ENCODE data around the gene SRGAP3.

The SRGAP3 gene

DNA sequence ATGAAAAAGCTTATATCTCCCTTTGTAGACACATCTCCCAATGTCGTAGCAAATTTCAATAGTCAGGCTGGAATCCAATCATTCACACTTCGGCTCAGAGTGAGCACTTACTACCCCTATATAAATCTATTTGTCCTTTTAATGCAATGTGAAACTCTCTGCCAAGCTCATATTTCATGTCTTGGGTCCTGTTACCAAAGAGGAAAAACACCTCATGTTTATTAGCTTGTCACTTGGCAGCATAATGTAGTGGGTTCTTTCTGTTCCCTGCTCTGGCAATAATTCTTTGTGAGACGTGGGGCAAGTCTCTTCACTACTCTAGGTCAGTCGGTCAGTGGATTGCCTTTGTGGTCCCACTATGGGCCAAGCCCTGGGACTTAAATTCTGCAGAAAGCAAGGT lies 107.1 kb downstream of the SRGAP3 start:
- no peak for DNase-seq (ENCODE audit: low spot score)

DNA sequence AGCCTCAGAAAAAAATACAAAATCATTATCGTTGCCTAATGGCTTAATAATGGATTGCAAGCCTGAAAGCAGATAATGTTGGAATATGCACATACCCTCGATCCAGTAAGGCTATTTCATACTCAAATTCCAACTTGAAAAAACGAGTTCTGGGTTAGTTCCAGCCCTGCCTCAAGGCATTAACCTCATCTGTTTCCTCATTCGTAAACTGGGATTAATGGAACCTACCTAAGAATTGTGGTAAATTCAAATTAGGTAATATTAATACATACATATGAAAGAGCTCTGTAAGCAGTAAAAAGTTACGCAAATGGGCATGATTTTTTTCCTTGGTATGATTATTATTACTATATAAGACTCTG lies 107.5 kb downstream of the SRGAP3 start:
- no peak for DNase-seq (ENCODE audit: low spot score)

DNA sequence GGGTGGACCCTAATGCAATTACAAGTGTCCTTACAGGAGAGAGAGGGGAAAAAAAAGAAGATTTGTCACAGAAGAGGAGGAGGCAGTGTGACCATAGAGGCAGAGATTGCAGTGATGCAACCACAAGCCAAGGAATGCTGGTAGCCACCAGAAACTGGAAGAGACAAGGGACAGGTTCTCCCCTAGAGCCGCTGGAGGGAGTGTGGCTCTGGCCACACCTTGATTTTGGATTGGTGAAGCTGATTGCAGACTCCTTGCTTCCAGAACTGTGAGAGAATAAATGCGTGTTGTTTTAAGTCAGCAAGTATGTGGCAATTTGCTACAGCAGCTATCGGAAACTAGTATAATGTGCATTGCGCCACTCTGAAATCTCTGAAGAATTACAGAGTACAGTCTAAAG lies 110.1 kb downstream of the SRGAP3 start:
- DNase-seq (ENCODE audit: low spot score), result no peak

DNA sequence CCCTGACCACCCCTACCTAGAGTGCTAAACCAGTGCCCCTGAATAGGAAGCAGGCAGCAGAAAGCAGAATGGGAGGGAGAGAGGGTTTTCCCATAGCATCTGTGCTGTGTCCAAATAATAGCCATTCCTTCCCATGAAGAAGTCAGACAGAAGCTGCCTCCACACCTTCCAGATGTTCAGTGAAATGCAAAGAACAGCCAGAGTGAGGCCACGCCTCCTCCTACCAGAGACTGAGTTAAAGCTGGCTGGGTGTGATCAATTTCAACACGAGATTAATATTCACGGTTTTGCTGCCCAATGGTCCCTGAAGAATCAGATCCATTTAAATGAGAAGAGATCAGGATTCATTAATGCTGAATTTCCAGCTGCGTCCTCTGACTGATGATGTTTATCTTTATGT lies 111.8 kb downstream of the SRGAP3 start:
- DNase-seq (ENCODE audit: low spot score), result no peak

DNA sequence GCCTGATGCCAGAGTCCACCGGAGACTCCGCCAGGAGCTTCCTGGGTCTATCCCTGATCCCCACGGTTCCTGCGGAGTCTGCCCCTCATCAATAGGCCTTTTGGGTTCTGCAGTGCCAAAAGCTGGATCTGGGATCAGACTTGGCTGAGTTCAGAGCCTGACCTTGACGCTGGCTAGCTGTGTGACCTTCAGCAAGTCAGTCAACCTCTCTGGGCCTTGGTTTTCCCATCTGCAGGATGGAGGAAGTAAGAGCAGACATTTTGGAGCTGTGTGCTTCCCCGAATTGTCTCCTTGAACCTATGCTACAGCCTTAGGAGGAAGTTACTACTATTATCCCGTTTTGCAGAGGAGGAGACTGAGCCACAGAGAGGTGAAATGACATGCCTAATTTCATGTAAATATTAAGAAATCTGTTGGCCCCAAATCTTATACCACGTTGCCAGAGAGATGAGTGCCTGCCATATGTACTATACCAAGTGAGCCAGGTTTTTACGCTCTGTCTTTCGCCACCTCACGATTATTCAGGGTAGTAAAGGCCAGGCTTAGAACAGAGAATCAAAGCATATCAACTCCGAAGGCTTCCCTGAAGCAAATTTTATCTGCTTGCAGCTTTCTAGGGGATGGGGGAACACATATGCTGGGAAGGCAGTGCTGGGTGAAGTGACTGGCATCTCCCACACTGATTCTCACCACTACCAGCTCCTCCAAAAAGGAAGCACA lies 112.5 kb downstream of the SRGAP3 start:
- DNase-seq (ENCODE audit: low spot score), result no peak

DNA sequence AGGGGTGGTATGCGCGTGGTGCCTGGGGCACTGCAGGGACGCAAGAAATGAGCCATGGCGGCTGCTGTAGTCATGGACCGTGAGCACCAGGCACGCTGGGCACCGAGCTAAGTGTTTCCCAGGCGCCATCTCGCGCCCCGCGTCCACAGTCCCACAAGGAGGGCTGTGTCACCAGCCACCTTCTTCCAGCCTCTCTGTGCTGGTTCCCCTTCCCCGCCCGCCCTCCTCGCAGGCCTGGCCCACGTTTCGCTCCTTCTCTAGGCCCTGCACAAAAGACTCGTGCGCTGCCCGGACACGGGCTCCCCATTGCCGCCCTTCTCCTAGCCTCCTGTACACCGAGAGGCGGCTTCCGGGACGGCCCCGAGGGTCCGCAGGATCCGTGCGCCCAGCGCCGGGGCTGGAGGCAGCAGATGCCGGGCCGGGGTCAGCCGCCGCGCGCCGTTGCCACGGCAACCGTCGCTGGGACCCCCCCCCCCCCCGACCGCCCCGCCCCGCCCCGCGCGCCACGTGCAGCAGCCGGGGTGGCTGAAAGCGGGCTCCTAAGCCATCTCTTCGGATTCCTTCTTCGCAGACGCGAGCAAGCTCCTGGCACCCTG lies 113.4 kb downstream of the SRGAP3 start:
- DNase-seq (ENCODE audit: low spot score), result no peak

DNA sequence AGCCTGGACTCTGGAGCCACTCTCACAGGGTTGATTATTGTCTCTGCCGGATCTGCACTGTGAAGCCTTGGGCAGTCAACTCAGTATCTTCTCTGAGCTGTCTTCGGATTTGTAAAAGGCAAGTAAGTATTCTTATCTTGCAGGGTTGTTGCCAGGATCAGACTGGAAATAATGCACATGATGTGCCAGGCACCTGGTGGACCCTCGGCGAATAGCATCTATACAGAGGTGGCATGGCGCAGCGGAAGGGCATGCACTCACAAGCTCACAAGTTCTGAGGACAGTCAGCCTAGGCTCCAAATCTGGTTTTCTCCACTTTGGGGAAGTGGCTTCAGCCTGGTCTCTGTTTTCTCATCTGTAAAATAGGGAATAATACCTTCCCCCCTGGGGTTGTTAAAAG lies 113.9 kb downstream of the SRGAP3 start:
- no peak for DNase-seq (ENCODE audit: low spot score)

DNA sequence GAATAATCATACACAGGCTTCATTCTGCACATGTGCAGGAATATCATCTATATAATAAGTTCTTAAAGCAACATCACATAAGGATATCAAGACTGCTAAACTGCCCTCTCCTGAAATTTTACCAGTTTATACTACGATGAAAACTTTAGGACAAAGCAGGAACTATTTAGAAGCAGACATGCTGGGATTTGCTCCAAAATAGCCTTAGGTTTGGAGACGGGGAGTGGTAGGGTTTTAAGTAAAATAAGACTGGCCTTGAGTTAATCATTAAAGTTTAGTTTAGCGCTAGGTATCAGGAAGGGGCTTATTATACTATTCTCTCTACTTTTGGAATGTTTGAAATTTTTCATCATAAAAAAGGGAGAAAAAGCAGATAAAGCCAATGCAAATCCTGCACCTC lies 115.8 kb downstream of the SRGAP3 start:
- no peak for DNase-seq (ENCODE audit: low spot score)

DNA sequence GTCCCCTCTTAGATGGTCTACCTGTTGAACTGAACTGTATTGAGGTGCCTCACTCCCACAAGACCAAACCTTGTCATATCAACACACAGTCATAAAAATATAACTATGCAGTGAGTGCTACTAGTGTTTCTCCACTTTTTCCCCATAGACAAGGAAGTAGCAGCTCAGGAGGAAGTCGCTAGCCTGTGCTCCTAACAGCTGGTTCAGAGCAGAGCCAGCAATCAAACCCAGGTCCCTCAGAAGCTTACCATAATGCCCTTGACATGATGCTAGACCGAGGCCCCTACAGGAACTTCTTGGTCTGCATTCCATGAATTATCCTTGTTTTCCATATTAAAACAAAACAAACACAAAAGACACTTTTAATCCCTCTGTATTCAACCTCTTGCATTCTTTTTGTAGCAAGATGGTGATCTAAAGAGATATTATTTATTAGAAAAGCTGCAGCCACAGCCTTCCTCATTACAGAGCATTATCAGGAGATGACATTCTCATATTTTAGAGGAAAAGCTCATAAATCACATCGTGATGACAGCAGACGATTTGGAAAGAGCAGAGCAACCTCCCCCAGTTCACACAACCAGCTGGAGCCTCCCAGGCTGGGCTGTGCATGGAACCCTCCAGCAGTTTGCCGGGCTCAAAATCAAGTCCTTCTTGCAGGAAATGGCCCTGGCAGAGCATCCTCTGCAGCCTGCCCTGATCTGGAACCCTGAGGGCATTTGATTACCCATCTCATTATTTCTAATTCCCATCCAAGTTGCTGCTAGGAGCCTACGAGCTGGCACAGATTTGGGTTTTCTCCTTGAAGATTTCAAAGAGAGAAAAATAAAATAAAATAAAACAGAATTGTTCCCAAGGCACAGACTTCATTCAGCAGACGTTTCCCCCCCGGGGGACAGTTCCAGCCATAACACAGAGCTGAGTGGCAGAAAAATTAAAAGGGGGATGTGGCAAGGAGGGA lies 118.8 kb downstream of the SRGAP3 start:
- no peak for DNase-seq (ENCODE audit: low spot score)

DNA sequence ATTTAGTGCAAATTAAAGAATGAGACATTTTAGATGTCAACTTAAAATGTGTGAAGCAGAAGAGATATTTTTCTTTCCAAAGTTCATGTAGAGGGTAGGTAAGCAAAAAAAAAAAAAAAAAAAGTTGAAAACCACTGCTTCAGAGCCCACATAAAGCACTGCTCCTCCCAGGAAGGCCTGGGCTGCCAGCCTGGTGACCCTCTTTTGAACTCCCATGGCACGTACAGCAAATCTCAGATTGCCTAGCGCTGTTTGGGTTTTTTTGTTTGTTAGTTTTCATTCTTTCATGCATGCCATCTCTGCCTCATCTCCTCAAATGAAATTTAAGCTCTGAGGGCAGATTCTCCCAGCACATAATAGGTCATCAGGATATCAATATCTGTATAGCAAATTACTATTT lies 120.1 kb downstream of the SRGAP3 start:
- DNase-seq (ENCODE audit: low spot score), result no peak

DNA sequence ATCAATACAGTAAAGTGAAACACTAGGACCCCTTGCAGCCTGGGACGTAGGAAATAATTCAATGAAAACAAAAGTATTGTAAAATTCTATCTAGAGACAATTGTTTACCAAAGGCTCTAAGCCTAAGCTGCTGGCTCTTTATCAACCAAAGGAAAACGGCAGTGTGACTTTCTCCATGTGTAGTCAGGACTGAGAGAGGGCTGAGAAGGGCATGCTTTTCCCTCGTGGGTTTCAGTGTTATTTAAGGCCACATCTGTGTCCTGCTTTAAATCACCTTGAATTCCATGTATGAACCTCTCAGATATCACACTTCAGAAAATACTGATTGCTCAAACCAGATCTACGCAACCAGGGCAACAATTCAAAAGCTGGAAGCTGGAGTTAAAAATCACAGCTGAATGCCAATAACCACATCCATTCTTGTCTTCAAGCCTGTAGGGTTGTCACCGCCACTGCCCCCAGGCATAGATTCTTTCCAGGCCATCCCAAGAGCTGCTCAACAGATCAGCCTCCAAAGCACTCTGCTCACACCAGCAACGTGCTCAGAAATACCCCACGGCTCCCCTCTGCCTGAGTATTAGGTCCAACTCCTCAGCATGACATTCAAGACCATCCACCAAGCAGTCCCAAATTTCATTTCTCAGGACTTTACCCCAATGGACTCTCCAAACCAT lies 124.0 kb downstream of the SRGAP3 start:
- no peak for DNase-seq (ENCODE audit: low spot score)

DNA sequence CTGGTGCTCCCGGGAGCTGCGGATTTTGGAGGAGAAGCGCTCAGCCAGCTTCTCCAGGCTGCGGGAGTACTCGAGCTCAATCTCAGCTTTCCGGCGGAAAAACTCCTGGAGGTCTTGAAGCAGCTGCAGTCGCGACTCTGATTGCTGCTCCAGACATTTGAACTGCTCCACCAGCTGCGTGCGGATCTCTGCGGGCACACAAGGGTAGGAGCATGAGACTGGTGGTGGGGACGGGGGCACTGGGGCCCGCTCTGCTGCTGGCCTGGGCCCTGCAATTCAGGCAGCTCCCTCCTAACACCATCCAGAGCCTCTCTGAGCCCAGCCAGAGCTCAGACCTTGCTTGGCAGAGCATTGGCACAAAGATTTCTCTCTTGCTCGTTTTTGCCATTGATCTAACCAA lies 124.7 kb downstream of the SRGAP3 start:
- no peak for DNase-seq (ENCODE audit: low spot score)

DNA sequence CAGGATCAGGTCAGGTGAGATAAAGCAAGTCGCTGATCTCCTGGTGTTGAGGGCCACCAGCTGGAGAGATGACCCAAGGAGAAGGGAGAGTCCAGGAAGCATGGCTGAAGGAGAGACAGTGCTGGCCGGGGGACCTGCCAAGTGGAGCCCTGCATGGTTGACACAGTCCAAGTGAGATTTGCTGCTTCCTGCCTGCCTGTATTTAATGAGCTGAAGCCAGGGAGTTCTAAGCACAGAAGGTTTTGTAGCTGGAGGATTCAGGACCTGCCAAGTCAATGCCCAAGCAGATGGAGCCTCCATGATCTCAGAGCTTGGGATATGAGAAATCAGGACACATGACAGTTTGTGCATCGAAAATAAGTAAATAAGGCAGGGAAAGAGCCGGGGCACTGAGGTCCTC lies 125.6 kb downstream of the SRGAP3 start:
- DNase-seq (ENCODE audit: low spot score), result no peak

DNA sequence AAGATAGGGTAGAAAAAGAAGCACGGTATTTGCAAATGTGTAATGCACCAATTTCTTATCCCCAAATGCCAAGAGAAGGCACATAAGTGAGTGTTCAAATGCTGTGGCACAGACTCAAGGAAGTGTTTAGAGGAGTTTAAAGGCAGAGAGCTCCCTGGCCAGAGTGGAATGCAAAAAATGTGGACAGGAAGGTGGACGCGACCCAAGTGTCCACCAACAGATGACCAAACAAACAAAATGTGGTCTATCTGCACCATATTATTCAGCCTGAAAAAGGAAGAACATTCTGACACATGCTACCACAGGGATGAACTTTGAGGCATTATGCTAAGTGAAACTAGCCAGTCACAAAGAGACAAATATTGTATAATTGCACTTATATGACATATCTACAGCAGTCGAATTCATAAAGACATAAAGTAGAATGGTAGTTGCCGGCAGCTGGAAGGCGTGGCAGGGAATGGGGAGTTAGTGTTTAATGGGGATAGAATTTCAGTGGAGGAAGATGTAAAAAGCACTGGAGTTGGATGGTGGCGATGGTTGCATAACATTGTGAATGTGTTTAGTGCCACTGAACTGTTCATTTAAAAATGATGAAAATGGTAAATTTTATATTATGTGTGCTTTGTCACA lies 126.6 kb downstream of the SRGAP3 start:
- DNase-seq (ENCODE audit: low spot score), result no peak

DNA sequence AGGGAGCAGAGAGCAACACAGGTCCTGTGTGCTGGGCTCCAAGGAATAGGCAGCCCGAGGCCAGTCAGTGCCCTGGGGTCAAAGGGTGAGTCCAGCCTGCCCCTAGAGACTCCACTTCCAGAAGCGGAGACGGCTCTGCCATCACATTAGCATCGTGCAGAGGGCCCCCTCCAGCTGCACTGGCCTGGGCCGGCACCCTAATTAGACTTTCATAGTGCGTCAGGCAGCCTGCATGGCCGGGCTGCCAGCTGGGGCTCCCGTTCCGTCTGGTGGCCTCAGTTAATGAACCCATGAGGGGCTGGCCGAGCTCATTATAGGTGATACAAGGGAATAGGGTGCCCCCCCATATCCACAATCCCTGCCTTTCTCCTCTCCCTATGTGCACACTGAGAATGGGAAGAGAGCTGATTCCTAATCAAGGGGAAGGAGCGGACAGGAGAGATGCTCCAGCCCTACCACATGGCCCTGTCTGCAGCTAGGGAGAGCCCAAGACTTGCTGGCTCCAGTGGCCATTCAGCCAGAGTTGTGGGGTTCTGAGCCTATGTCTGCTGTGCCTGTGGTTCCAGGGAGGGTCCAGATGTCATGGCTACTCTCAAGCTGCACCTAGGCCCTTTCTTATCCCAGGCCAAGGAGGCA lies 128.0 kb downstream of the SRGAP3 start:
- DNase-seq (ENCODE audit: low spot score), result no peak

DNA sequence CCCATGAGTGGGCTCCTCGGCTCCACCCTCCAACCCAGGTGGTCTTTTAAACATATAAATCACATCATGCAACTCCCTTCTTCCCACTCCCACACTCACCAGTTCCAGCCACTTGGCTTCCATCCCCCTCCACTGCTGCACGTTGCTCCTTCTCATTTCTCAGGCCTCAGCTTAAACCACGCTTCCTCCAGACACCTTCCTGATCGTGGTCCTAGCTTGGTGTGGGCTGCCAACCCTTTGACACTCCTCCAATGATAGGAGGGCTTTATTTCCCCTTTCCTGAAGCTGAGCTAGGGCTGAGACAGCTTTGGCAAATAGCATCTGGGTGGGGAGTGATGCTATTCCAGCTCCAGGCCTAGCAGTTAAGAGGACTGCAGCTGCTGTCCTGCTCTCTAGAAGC lies 130.1 kb downstream of the SRGAP3 start:
- DNase-seq (ENCODE audit: low spot score), result no peak

DNA sequence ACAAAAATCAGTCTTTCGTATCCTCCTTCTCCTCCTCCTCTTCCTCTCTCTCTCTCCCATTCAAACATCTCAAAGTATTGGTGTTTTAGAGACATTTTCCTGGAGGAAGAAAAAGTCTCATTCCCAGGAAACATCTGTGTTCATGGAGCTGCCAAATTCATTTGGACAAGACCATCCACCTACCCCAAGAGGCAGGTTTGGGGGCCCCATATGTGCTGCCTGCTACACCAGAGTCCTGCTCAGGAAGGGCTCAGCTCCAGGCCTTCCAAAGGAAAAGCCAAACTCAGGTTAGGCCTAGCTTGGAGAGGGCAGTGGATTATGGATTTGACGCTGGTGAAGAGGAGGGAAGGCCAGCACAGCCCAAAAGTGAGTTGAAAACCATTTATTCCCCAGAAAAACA lies 131.2 kb downstream of the SRGAP3 start:
- DNase-seq (ENCODE audit: low spot score), result no peak

DNA sequence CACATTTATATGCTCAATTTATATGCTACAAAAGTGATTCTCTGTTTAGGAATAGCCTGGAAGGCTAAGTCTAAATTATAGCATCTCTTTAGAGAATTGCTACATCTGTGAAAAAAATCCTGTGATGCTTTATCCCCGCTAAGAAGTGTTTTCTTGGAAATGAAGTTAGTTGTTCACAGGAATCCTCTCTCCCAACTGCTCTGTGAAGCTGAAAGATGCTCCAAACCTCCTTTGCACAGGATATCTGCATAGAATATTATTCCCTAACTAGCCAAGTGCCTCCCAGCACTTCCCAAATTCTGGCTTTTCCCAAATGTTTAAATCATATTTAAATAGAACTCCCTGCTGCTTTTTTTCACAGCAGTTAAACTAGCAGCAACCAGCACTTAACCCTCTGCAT lies 132.2 kb downstream of the SRGAP3 start:
- DNase-seq (ENCODE audit: low spot score), result no peak

DNA sequence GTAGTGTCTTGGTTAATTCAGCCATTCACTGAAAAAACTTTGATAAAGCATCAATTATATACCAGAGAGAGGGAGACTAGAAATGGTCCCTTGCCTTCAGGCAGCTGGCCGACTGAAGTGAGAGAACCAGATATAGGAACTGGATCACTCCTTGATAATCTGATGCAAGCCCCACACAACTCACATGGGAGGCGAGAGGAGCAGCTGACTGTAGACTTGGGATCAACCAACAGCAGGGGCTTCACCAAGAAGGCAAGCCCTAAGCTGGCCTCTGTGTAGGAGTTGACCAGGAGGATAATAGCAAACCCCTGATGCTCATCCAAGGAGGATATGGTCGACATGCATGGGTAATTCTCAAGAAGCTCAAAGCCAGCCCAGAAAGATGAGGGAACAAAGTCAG lies 133.1 kb downstream of the SRGAP3 start:
- no peak for DNase-seq (ENCODE audit: low spot score)

DNA sequence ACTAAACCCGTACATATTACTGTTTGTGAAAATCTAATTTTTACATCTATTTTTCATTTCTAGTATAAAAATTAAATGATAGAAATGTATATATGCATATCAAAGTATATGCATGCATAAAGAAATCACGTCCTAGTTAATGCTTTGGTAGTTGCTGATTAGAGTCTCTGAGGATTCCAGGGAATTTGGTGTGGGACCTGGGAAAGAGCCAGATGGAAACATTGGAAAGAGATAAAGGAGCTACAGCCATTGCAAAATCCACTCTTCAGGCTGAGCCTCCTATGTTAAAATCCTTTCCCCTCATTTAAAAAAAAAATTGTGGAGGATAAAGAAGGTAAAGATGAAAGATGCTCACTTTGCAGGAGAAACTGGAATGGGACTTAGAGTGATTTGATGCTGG lies 134.1 kb downstream of the SRGAP3 start:
- no peak for DNase-seq (ENCODE audit: low spot score)

DNA sequence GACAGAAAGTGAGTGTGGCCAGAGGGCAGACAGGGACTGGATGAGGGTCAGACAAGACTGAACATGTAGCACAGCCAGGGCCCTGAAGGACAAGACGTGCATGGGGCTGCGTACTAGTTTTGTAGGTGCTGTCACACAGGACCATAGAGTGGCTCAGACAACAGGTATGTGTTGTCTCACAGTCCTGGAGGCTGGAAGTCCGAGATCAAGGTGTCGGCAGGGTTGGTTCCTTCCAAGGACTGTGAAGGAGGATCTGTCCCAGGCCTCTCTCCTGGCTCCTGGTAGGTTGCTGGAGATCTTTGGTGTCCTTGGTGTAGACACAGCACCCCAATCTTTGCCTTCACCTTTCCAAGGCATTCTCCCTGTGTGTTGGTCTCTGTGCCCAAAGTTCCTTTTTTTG lies 136.4 kb downstream of the SRGAP3 start:
- DNase-seq (ENCODE audit: low spot score), result no peak

DNA sequence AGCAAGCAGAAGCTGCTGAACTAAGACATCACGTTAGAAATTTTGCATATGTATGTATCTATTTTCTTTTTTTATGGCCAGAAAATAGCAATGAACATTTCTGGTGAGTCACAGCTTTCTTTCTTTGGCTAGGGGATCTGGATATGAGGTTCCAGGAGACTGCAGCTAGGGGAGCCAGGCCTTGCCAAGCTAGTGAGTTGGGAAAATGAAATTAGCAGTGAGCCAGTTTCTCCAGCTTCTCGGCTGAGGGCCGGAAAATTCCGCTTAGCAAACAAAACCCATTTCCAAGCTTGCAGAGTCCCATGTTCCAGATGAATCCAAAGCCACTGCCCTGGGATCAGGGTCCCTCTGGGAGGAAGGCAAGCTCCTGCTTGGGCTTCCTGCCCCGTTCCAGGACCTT lies 137.6 kb downstream of the SRGAP3 start:
- no peak for DNase-seq (ENCODE audit: low spot score)

Measured in germinal center (tissue), 1 donor.